Measurements from ENCODE around the gene TMEM145. TPM values are rescaled to one million over a fixed set of nuclear protein-coding genes. Genes with fewer than 3 reads are reported as not detected.
A peak's percentile ranks its signal among the peaks of the same experiment; 100 is the strongest.

The TMEM145 gene
- polyA plus RNA-seq, 1 donor from 2014 or later: 30.9 TPM

- Histone ChIP-seq H3K79me2 (replicated peaks; ENCODE audit: insufficient read depth, low read length) (peaks cover 40% of the 10 kb centered on the region), H3K27me3 (ENCODE audit: insufficient read depth, low read depth, low read length) (peaks cover 28% of the 10 kb centered on the region), H4K20me1 (ENCODE audit: insufficient read depth) (no peaks in the 10 kb centered on the region), H3K9me2 (ENCODE audit: insufficient read depth, low read length) (no peaks in the 10 kb centered on the region), H3K4me3 (ENCODE audit: low read length) (peak overlapping the region; percentile 93), H3K27ac (ENCODE audit: low read length) (no peak overlapping the region), H3K9me3 (ENCODE audit: low read length) (no peaks in the 10 kb centered on the region), H3K9ac (ENCODE audit: low read length) (peak overlapping the region; percentile 95), H3K4me2 (ENCODE audit: low read length) (peak overlapping the region; percentile 58), H2AFZ (ENCODE audit: low read depth, low read length) (no peak overlapping the region), H3K36me3 (ENCODE audit: insufficient read depth, low read length) (no peaks in the 10 kb centered on the region), H3F3A (ENCODE audit: insufficient read depth, low read length, poor library complexity, severe bottlenecking) (no peaks in the 10 kb centered on the region)
- no peak for TF ChIP-seq SMC3 (conservative IDR thresholded peaks at IDR 0.05; ENCODE audit: poor library complexity)
- no peak for TF ChIP-seq EP300 (conservative IDR thresholded peaks at IDR 0.05; ENCODE audit: poor library complexity, severe bottlenecking)
- no peak for TF ChIP-seq CTCF (IDR thresholded peaks at IDR 0.05; ENCODE audit: poor library complexity, severe bottlenecking)
- TF ChIP-seq TAF1 (IDR thresholded peaks at IDR 0.05; ENCODE audit: low read depth): no peak
- TF ChIP-seq REST (IDR thresholded peaks at IDR 0.05; ENCODE audit: borderline replicate concordance): no peak
- TF ChIP-seq MXI1 (conservative IDR thresholded peaks at IDR 0.05; ENCODE audit: poor library complexity, severe bottlenecking): no peak
- TF ChIP-seq RAD21 (conservative IDR thresholded peaks at IDR 0.05): no peak
- no peak for TF ChIP-seq POLR2AphosphoS5 (IDR thresholded peaks at IDR 0.05)
- TF ChIP-seq EZH2 (IDR thresholded peaks at IDR 0.05; ENCODE audit: borderline replicate concordance, insufficient read depth, low read length, poor library complexity, severe bottlenecking): no peak
These were observed 13.9 kb downstream of the TMEM145 start for GRCh38 chr19:42326969-42327368.

GRCh38 chr19:42327381-42327780 is 14.3 kb downstream of the TMEM145 start:
- Histone ChIP-seq H3K27me3 (ENCODE audit: insufficient read depth, low read depth, low read length) (peaks cover 24% of the 10 kb centered on the region), H3K27ac (ENCODE audit: low read length) (no peak overlapping the region), H3F3A (ENCODE audit: insufficient read depth, low read length, poor library complexity, severe bottlenecking) (no peaks in the 10 kb centered on the region), H2AFZ (ENCODE audit: low read depth, low read length) (no peak overlapping the region), H3K9me3 (ENCODE audit: low read length) (no peaks in the 10 kb centered on the region), H3K4me2 (ENCODE audit: low read length) (peak overlapping the region; percentile 58), H3K9ac (ENCODE audit: low read length) (peak overlapping the region; percentile 29), H3K4me3 (ENCODE audit: low read length) (peak overlapping the region; percentile 93), H3K79me2 (replicated peaks; ENCODE audit: insufficient read depth, low read length) (peaks cover 40% of the 10 kb centered on the region), H3K36me3 (ENCODE audit: insufficient read depth, low read length) (no peaks in the 10 kb centered on the region), H4K20me1 (ENCODE audit: insufficient read depth) (no peaks in the 10 kb centered on the region), H3K9me2 (ENCODE audit: insufficient read depth, low read length) (no peaks in the 10 kb centered on the region)
- TF ChIP-seq EZH2 (IDR thresholded peaks at IDR 0.05; ENCODE audit: borderline replicate concordance, insufficient read depth, low read length, poor library complexity, severe bottlenecking) (no peak), POLR2AphosphoS5 (IDR thresholded peaks at IDR 0.05) (no peak), RAD21 (conservative IDR thresholded peaks at IDR 0.05) (no peak), SMC3 (conservative IDR thresholded peaks at IDR 0.05; ENCODE audit: poor library complexity) (no peak), CTCF (IDR thresholded peaks at IDR 0.05; ENCODE audit: poor library complexity, severe bottlenecking) (no peak), REST (IDR thresholded peaks at IDR 0.05; ENCODE audit: borderline replicate concordance) (no peak), TAF1 (IDR thresholded peaks at IDR 0.05; ENCODE audit: low read depth) (no peak), MXI1 (conservative IDR thresholded peaks at IDR 0.05; ENCODE audit: poor library complexity, severe bottlenecking) (no peak), EP300 (conservative IDR thresholded peaks at IDR 0.05; ENCODE audit: poor library complexity, severe bottlenecking) (no peak)
